ENCODE data around the gene SPRR2B.

DNA sequence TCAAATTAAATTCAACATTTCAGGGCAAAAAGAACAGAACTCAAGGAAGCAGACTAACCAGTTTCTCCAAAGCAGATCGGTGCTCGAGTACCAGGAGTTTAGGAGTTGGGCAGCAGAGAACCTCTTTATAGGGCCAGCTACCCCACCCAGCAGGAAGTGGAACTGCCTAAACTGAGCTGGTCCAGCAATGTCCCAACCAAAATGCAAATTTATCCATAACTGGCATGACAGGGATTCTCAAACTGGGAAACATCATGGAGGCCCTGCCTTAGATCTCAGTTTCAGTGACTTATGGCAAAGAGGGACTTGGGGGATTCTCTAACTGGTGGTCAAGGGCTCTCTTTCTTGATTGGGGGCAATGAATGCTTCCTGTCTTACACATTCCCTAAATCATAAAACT lies at the start of gene SPRR2B:
- TF ChIP-seq, protein P1, sequence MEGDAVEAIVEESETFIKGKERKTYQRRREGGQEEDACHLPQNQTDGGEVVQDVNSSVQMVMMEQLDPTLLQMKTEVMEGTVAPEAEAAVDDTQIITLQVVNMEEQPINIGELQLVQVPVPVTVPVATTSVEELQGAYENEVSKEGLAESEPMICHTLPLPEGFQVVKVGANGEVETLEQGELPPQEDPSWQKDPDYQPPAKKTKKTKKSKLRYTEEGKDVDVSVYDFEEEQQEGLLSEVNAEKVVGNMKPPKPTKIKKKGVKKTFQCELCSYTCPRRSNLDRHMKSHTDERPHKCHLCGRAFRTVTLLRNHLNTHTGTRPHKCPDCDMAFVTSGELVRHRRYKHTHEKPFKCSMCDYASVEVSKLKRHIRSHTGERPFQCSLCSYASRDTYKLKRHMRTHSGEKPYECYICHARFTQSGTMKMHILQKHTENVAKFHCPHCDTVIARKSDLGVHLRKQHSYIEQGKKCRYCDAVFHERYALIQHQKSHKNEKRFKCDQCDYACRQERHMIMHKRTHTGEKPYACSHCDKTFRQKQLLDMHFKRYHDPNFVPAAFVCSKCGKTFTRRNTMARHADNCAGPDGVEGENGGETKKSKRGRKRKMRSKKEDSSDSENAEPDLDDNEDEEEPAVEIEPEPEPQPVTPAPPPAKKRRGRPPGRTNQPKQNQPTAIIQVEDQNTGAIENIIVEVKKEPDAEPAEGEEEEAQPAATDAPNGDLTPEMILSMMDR (conservative IDR thresholded peaks at IDR 0.05; ENCODE audit: low read depth, low read length): no peak
- TF ChIP-seq RCOR1 (IDR thresholded peaks at IDR 0.05; ENCODE audit: insufficient replicate concordance, low read length): no peak
- no peak for TF ChIP-seq CEBPB (IDR thresholded peaks at IDR 0.05; ENCODE audit: low read depth, low read length)
- TF ChIP-seq RAD21 (IDR thresholded peaks at IDR 0.05; ENCODE audit: low read length): no peak

Measured in IMR-90 (cell line).